Right cardiac atrium (tissue), 5 donors: Measurements from ENCODE around the gene CHEK2. TPM values are rescaled to one million over a fixed set of nuclear protein-coding genes. Genes with fewer than 3 reads are reported as not detected.
"Not testable (repeated sequence)": the region's sequence is repeated elsewhere in the genome, so short reads cannot be mapped to it uniquely, and the experiment has no call there.

ENCODE experiments used
- ATAC-seq, 2 donors: fragments of 200-7000 bp; cut with Tn5 transposase; one replicate each; pipeline versions ENCODE4 v1.8.0 to v1.9.1; 2020; ENCODE audit warnings: moderate library complexity in 2 of 2, mild to moderate bottlenecking in 1 of 2
- DNase-seq, 3 donors: peaks; one replicate each; pipeline ENCODE4 v3.0.0-alpha.2; 2020
- H3K27ac ChIP-seq: one replicate; pipeline ENCODE4 v1.5.1; 2013; ENCODE audit warnings: mild to moderate bottlenecking, low read length, control low read depth, moderate library complexity
- H3K27me3 ChIP-seq: one replicate; pipeline ENCODE4 v1.6.1; 2013; ENCODE audit not compliant: control insufficient read depth, insufficient read depth
- H3K4me1 ChIP-seq: one replicate; pipeline ENCODE4 v1.6.1; 2013; ENCODE audit warnings: low read length; ENCODE audit not compliant: control insufficient read depth, insufficient read depth
- H3K4me3 ChIP-seq: one replicate; pipeline ENCODE4 v1.5.1; 2013; ENCODE audit warnings: low read length, control low read depth
- H3K9me3 ChIP-seq: one replicate; pipeline ENCODE4 v1.6.1; 2013; ENCODE audit warnings: low read length; ENCODE audit not compliant: control insufficient read depth
- WGBS: extraction: QIAGEN DNeasy Blood & Tissue Kit; methylation state at CpG from one replicate; pipeline ENCODE4 v1.1.7; 2013; 5-methylcytosine and 5-hydroxymethylcytosine counted together
- intact Hi-C, 4 donors: fragments of 100-400 bp; cut with DNase I; formaldehyde crosslinking; loops; one replicate each; pipeline versions ENCODE4 v1.11.0 to v1.14.0; 2022 to 2023
- polyA plus RNA-seq: library from polyadenylated mRNA; stranded (reverse); fragments of 200-250 nt; gene quantifications from one replicate; pipeline ENCODE4 v1.2.3, GENCODE V29; 2013
- total RNA-seq, 4 donors: library from RNA; stranded (reverse); fragmentation: NEBNext Ultra II Directional; extraction: Animal tissue kit (Norgen Biotek cat#: 25700); gene quantifications; one replicate each; pipeline ENCODE4 v1.2.1, GENCODE V29; 2021
- donor health status: healthy with polysubstance abuse.
- donor health status: DM: no; HTN: yes; CAD: no.
- donor health status: DM: no; HTN: no; CAD: no.
- donor health status: DM: no; HTN: yes; CAD: no; lungs with severe emphysema.
- donor health status: DM: yes; HTN: yes; CAD: no.

Gene CHEK2
- total and polyA plus RNA-seq, 5 donors, result 2.3 to 12.6 (median 4.1) TPM

DNA sequence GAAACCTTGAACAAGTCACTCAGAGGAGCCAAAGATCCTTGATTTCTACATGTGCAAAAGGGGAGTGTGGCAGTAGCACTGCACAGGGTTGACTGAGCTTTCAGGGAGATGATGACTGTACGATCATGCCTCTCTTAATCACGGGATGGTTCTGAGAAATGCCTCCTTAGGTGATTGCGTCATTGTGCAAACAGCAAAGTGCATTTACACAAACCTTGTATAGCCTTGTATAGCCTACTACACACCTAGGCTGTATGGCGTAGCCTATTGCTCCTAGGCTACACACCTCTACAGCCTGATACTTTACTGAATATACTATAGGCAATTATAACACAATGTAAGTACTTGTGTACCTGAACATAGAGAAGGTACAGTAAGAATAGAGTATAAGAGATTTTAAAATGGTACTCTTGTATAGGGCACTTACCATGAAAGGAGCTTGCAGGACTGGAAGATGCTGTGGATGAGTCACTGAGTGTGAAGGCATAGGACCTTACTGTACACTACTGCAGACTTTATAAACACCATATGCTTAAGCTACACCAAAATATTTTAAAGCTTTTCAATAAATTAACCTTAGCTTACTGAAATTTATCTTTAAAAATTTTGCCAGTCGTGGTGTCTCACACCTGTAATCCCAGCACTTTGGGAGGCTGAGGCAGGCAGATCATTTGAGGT lies 60.7 kb downstream of the CHEK2 start:
- H3K4me3 ChIP-seq, intact Hi-C loops, DNase-seq, H3K27ac ChIP-seq, H3K4me1 ChIP-seq, H3K9me3 ChIP-seq, H3K27me3 ChIP-seq, ATAC-seq: not testable (repeated sequence)
- WGBS, result 85% methylated on average over 5 of the region's 5 CpGs

DNA sequence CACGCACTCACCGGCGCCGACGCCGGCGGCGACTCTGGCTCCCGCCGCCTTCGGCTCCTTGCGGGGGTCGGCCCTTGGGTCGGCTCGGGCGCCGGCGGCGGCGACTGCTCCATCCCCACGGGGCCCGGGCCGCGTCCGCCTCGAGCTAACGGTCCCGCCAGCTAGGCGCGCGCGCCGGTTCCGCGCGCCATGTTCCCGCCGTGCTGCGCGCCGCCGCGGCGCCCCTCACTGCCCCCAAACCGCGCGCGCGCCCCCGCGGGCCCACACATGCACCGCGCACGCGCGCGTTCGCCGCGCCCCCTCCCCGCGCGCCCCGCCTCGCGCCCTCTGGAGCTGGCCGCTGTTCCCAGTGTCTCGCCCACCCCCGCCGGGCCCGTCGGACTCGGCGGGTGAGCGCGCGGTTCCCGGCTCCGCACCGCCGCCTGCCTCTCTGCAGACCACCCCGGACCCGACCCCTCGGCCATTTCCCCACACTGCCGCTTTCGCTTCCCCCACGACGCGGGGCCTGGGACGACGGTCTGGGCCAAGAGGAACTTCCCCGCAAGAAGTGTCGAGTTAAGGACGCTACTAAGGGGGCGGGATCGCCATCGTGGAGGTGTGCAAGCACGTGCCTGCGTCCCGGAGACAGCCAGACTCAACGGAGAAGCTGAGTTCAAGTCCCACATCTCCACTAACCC lies 61.9 kb downstream of the CHEK2 start, which contains the start of gene TTC28:
Gene TTC28 (minus strand): TSS at position 230 of the 677 bp plus-strand sequence. CDS start 117 bp downstream, at position 113.
- intact Hi-C loops, H3K9me3 ChIP-seq, H3K27ac ChIP-seq, H3K27me3 ChIP-seq, ATAC-seq, H3K4me1 ChIP-seq: not testable (repeated sequence)
- peak; percentile 88 to 96 (median 96) for DNase-seq
- 2% methylated on average over 101 of the region's 101 CpGs for WGBS
- peak within 1 kb of the TSS; percentile 60 for H3K4me3 ChIP-seq

DNA sequence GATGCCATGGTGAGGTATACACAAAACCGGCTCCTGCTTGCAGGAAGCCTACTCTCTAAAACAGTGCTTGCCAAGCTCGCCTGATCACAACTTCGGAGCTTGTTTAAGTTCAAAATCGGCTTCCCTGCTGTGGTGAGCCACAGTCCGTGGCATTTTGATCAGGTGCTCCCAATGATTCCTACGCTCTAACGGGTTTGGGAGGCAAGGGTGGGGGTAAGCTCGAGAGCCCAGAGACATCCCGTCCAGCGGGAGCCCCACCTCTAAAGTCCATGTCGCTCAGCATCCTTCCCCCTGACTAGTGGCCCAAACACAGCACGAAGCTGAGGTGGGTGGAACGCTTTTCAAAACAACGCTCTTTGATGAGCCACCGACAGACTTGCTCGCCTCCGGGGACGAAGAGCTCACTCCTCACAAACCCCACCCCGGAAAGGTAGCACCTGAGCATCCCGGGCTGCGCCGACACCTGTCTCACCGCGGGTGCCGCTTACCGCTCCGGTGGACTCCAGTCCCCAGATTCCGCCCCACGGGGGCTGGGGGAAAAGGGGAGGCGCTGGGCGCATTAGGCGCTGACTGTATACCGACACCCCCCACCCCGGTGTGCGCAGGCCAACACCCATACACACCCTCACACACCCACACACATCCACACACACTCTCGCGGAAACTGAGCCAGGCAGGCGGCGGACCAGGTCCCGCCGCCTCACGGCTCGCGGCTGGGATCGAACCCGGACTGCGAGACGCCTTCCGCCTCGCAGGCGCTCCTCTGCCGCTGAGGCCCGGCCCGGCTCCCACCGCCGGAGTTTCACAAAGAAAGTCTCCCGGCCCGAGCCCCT lies 62.6 kb downstream of the CHEK2 start:
- intact Hi-C loops, H3K27ac ChIP-seq, H3K9me3 ChIP-seq, H3K27me3 ChIP-seq, H3K4me1 ChIP-seq: not testable (repeated sequence)
- peak in 2 of 3 donors; percentile 47 to 75 for DNase-seq
- 11% methylated on average over 58 of the region's 58 CpGs for WGBS
- H3K4me3 ChIP-seq, result peak overlapping the region; percentile 60
- peak in 1 of 2 donors; percentile 34 for ATAC-seq

DNA sequence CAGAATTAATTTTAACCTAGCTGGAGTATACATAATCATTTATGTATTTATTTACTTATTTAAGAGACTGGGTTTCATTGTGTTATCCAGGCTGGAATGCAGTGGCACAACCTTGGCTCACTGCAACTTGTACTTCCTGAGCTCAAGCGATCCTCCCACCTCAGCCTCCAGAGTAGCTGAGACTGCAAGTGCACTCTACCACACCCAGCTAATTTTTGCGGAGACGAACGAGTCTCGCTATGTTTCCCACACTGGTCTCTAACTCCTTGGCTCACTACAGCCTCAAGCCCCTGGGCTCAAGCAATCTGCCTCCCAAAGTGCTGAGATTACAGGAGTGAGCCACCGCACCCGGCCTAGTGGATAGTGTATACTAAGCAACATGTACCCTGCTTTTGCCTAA lies 63.5 kb downstream of the CHEK2 start:
- intact Hi-C loops, H3K4me3 ChIP-seq, H3K27me3 ChIP-seq, ATAC-seq, H3K4me1 ChIP-seq, H3K27ac ChIP-seq, H3K9me3 ChIP-seq: not testable (repeated sequence)
- DNase-seq, result peak in 1 of 3 donors; percentile 12
- WGBS, result 63% methylated on average over 7 of the region's 7 CpGs

DNA sequence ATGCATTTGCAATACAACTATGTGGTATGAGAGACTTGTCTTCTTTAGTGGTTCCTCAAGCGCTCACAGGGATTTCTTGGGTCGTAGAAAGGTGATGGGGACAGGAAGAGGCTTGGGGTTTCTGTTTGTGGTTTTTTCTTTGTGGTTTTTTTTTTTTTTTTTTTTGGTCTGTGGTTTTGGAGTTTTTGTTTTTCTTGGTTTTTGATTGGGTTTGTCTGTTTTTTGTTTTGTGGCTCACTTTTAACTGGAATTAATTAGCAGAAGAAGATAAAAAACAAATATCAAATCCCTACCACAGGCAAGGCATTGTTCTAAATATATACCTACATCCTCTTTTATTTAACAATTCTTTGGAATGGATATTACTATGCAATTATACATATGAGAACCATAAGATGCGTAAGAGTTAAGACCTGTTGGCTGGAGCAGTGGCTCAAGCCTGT lies 67.5 kb downstream of the CHEK2 start:
- H3K4me1 ChIP-seq, result no peaks in the 10 kb centered on the region
- H3K4me3 ChIP-seq, result no peak overlapping the region
- intact Hi-C loops, result no loop called here
- DNase-seq (no peak), ATAC-seq (no peak)
- H3K27ac ChIP-seq, result no peak overlapping the region
- no peaks in the 10 kb centered on the region for H3K27me3 ChIP-seq
- no peaks in the 10 kb centered on the region for H3K9me3 ChIP-seq
- 75% methylated on average over 3 of the region's 3 CpGs for WGBS

DNA sequence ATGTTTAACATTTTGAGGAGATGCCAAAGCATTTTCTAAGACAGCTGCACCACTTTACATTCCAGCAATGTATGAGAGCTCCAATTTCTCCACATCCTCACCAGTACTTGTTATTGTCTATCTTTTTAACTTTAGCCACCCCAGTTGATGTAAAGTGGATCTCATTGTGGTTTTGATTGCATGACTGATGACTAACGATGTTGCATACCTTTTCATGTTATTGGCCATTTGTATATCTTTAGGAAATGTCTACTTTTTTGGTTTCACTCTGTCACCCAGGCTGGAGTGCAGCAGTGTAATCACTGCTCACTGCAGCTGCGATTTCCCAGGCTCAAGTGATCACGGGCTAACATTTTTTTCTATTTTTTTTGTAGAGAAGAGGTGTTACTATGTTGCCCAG lies 70.9 kb downstream of the CHEK2 start:
- Histone ChIP-seq H3K9me3 (no peaks in the 10 kb centered on the region), H3K27ac (no peak overlapping the region), H3K4me1 (no peaks in the 10 kb centered on the region), H3K4me3 (no peak overlapping the region), H3K27me3 (no peaks in the 10 kb centered on the region)
- 94% methylated on average over 3 of the region's 3 CpGs for WGBS
- DNase-seq (no peak), ATAC-seq (no peak)
- intact Hi-C loops, result no loop called here

DNA sequence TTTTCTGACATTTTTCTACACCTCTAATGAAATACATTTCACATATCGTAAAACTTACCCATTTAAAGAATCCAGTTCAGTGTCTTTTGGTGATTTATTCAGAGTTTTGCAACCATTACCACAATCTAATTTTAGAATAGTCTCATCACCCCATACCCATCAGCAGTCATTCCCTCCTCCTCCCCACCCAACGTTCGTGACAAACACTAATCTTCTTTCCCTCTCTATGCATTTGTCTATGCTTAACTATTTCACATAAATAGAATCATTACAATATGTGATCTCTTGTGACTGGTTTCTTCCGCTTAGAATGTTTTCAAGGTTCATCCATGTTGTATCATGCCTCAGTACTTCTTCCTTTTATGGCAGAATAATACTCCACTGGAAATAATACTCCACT lies 71.5 kb downstream of the CHEK2 start:
- DNase-seq, result no peak
- no peaks in the 10 kb centered on the region for H3K27me3 ChIP-seq
- H3K4me3 ChIP-seq, result no peak overlapping the region
- 78% methylated on average over 4 of the region's 4 CpGs for WGBS
- intact Hi-C loops, result no loop called here
- ATAC-seq, result no peak
- H3K27ac ChIP-seq, result no peak overlapping the region
- H3K9me3 ChIP-seq, result no peaks in the 10 kb centered on the region
- H3K4me1 ChIP-seq, result no peaks in the 10 kb centered on the region

DNA sequence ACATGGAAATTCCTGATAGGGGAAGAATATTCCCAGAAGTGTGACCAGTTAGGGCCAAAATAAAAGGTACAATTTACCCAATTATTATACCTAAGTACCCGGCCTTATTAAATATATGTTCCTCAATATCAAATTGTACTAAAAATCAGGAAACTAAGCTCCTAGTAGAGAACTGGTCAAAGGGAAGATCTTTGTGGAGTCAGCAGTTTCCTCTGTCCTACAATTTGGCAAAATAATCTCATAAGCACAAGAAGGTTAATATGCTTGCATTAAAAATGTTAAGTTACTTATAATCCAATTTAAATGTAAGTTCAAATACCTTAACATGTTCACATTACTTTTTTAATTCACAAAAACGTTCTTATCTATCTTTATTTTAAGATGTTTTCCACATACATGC lies 72.2 kb downstream of the CHEK2 start:
- Histone ChIP-seq H3K27ac (no peak overlapping the region), H3K9me3 (no peaks in the 10 kb centered on the region), H3K4me1 (no peaks in the 10 kb centered on the region), H3K4me3 (no peak overlapping the region), H3K27me3 (no peaks in the 10 kb centered on the region)
- WGBS, result 60% methylated on average over 2 of the region's 2 CpGs
- intact Hi-C loops, result no loop called here
- DNase-seq (no peak), ATAC-seq (no peak)

DNA sequence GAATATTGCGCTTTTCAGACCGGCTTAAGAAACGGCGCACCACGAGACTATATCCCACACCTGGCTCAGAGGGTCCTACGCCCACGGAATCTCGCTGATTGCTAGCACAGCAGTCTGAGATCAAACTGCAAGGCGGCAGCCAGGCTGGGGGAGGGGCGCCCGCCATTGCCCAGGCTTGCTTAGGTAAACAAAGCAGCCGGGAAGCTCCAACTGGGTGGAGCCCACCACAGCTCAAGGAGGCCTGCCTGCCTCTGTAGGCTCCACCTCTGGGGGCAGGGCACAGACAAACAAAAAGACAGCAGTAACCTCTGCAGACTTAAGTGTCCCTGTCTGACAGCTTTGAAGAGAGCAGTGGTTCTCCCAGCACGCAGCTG lies 78.1 kb downstream of the CHEK2 start:
- H3K4me3 ChIP-seq, H3K4me1 ChIP-seq, DNase-seq, H3K9me3 ChIP-seq, ATAC-seq, H3K27me3 ChIP-seq, H3K27ac ChIP-seq: not testable (repeated sequence)
- WGBS, result no CpG with 5 or more reads among the region's 13 CpGs
- intact Hi-C loops, result loop anchor here in 1 of 4 donors (5.0 kb wide), 1 partner anchor 69 kb away; no protein-coding TSS in a partner anchor

DNA sequence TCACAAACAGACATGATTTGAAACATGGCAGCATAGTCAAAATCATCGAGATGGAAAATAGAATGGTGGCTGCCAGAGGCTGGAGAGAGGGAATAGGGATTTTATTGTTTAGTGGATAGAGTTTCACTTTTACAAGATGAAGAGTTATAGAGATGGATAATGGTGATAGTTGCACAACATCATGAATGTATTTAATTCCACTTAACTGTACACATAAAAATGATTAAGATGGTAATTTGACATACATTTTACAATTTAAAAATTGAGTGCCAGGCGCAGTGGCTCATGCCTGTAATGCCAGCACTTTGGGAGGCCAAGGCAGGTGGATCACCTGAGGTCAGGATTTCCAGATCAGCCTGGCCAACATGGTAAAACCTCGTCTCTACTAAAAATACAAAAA lies 83.2 kb downstream of the CHEK2 start:
- ATAC-seq (no peak), DNase-seq (no peak)
- Histone ChIP-seq H3K4me1 (no peaks in the 10 kb centered on the region), H3K27ac (no peak overlapping the region), H3K9me3 (no peaks in the 10 kb centered on the region), H3K4me3 (no peak overlapping the region), H3K27me3 (no peaks in the 10 kb centered on the region)
- intact Hi-C loops, result no loop called here
- 84% methylated on average over 3 of the region's 3 CpGs for WGBS

DNA sequence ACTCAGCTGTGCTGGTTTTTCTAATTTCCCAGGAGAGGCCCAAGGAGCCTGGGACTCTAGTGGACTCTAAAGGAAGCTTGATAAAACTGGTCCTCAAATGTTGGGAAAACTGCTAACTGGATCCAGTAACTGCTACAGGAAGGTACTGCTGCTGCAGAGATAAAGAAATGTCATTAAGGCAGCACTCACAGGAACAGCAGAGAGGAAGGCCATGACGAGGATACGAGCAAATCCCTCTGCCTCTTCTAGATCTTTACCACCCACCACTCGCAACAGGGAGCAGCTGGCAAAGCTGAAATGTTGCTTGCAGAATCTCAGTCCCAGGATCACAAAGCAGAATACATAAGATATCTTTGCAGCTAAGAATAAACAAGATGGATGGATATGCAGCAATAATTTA lies 85.4 kb downstream of the CHEK2 start:
- 55% methylated on average over 3 of the region's 3 CpGs for WGBS
- H3K9me3 ChIP-seq, result no peaks in the 10 kb centered on the region
- no peak overlapping the region for H3K27ac ChIP-seq
- no peak overlapping the region for H3K4me3 ChIP-seq
- ATAC-seq, result peak in 1 of 2 donors; percentile 37
- intact Hi-C loops, result no loop called here
- no peaks in the 10 kb centered on the region for H3K27me3 ChIP-seq
- H3K4me1 ChIP-seq, result no peaks in the 10 kb centered on the region
- no peak for DNase-seq
